ENCODE measurements around the gene TRIM6. TPM values are rescaled to one million over a fixed set of nuclear protein-coding genes. Genes with fewer than 3 reads are reported as not detected.

The TRIM6 gene
- total and polyA plus RNA-seq, 9 of the 15 experiments (the other 6 are each of a cell fraction or from before 2014, with no cell fraction given) = 5.0 to 11.8 (median 8.7) TPM

GRCh38 chr11:5591613-5592012, 4.8 kb upstream of the TRIM6 start (continued):
- no peak for TF ChIP-seq FOXA3 (CRISPR knock-in tag; conservative IDR thresholded peaks at IDR 0.05 in 1 of 2, IDR thresholded peaks at IDR 0.05 in 1 of 2)
- peak; percentile 80 for TF ChIP-seq CBFA2T3 (IDR thresholded peaks at IDR 0.05)
- TF ChIP-seq NR2C1 (IDR thresholded peaks at IDR 0.05) = peak; percentile 84
- peak; percentile 46; the same call in 1 of the 2 replicates for TF ChIP-seq NR2C1 (tag; IDR thresholded peaks at IDR 0.05)
- no peak for TF ChIP-seq ELF2 (CRISPR knock-in tag; IDR thresholded peaks at IDR 0.05)
- TF ChIP-seq IRF9 (tag; IDR thresholded peaks at IDR 0.05) = no peak
- no peak for TF ChIP-seq CBX8 (IDR thresholded peaks at IDR 0.05; ENCODE audit: borderline replicate concordance, extremely low read depth, low read depth, low read length, poor library complexity, severe bottlenecking)
- TF ChIP-seq ZBTB17 (CRISPR knock-in tag; IDR thresholded peaks at IDR 0.05) = no peak
- TF ChIP-seq NCOR1 (IDR thresholded peaks at IDR 0.05) = 0 out of 2 replicates have a peak, but pooled peaks have one; percentile 26
- peak; percentile 47; the same call in 1 of the 2 replicates for TF ChIP-seq DPF2 (IDR thresholded peaks at IDR 0.05)
- TF ChIP-seq DIDO1 (tag; IDR thresholded peaks at IDR 0.05; ENCODE audit: low read depth) = no peak
- TF ChIP-seq ZBTB8A (IDR thresholded peaks at IDR 0.05; ENCODE audit: partially characterized antibody) = no peak
- TF ChIP-seq NCOA4 (IDR thresholded peaks at IDR 0.05; ENCODE audit: partially characterized antibody) = no peak
- no peak for TF ChIP-seq POLR2B (IDR thresholded peaks at IDR 0.05; ENCODE audit: low read depth, partially characterized antibody)
- no peak for TF ChIP-seq RBFOX2 (IDR thresholded peaks at IDR 0.05; ENCODE audit: low read depth, low read length)
- TF ChIP-seq HDAC2 (IDR thresholded peaks at IDR 0.05) = no peak
- TF ChIP-seq ZNF197 (CRISPR knock-in tag; IDR thresholded peaks at IDR 0.05; ENCODE audit: low read depth) = no peak
- TF ChIP-seq CREBBP (IDR thresholded peaks at IDR 0.05; ENCODE audit: low read depth, low read length) = no peak
- TF ChIP-seq RFX7 (CRISPR knock-in tag; IDR thresholded peaks at IDR 0.05) = no peak
- TF ChIP-seq RFX5 (IDR thresholded peaks at IDR 0.05; ENCODE audit: low read depth, low read length) = no peak
- TF ChIP-seq ZNF134 (CRISPR knock-in tag; conservative IDR thresholded peaks at IDR 0.05) = no peak
- TF ChIP-seq NFIX (CRISPR knock-in tag; IDR thresholded peaks at IDR 0.05; ENCODE audit: low read depth) = no peak
- TF ChIP-seq MBD2 (IDR thresholded peaks at IDR 0.05; ENCODE audit: borderline replicate concordance, low read depth) = no peak
- TF ChIP-seq RAD21 (CRISPR knock-in tag; conservative IDR thresholded peaks at IDR 0.05 in 1 of 2, IDR thresholded peaks at IDR 0.05 in 1 of 2) = no peak
- TF ChIP-seq BACH1 (tag; IDR thresholded peaks at IDR 0.05) = no peak
- TF ChIP-seq, protein P1, sequence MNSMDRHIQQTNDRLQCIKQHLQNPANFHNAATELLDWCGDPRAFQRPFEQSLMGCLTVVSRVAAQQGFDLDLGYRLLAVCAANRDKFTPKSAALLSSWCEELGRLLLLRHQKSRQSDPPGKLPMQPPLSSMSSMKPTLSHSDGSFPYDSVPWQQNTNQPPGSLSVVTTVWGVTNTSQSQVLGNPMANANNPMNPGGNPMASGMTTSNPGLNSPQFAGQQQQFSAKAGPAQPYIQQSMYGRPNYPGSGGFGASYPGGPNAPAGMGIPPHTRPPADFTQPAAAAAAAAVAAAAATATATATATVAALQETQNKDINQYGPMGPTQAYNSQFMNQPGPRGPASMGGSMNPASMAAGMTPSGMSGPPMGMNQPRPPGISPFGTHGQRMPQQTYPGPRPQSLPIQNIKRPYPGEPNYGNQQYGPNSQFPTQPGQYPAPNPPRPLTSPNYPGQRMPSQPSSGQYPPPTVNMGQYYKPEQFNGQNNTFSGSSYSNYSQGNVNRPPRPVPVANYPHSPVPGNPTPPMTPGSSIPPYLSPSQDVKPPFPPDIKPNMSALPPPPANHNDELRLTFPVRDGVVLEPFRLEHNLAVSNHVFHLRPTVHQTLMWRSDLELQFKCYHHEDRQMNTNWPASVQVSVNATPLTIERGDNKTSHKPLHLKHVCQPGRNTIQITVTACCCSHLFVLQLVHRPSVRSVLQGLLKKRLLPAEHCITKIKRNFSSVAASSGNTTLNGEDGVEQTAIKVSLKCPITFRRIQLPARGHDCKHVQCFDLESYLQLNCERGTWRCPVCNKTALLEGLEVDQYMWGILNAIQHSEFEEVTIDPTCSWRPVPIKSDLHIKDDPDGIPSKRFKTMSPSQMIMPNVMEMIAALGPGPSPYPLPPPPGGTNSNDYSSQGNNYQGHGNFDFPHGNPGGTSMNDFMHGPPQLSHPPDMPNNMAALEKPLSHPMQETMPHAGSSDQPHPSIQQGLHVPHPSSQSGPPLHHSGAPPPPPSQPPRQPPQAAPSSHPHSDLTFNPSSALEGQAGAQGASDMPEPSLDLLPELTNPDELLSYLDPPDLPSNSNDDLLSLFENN (IDR thresholded peaks at IDR 0.05; ENCODE audit: low read depth in 2 of 2, low read length in 2 of 2) = no peak
- peak; percentile 28; the same call in 1 of the 2 replicates for TF ChIP-seq STAT5A (IDR thresholded peaks at IDR 0.05; ENCODE audit: borderline replicate concordance, low read length)
- no peak for TF ChIP-seq SNIP1 (IDR thresholded peaks at IDR 0.05; ENCODE audit: low read depth)
- peak; percentile 47 for TF ChIP-seq CEBPB (tag; IDR thresholded peaks at IDR 0.05)
